Keratinocyte (primary cell): ENCODE data around the gene MRGPRD. TPM values are rescaled to one million over a fixed set of nuclear protein-coding genes. Genes with fewer than 3 reads are reported as not detected.

ENCODE experiments used
- DNase-seq: peaks from one replicate; pipeline ENCODE4 v3.0.0-alpha.2; 2011; ENCODE audit warnings: low read depth, missing footprints, low spot score
- FAIRE-seq: peaks from 2 replicates; lab custom pipeline; 2011; peaks lifted over from hg19 to GRCh38; lab: Jason Lieb, UNC
- H2AFZ ChIP-seq: 2 replicates; pipeline ENCODE4 v1.6.0; 2012; ENCODE audit warnings: low read length, control low read depth, inconsistent platforms; ENCODE audit not compliant: control insufficient read depth
- H3K27ac ChIP-seq: 2 replicates; pipeline ENCODE4 v1.5.1; 2011; ENCODE audit warnings: low read length; ENCODE audit not compliant: control insufficient read depth, insufficient read depth
- H3K27me3 ChIP-seq: 3 replicates; pipeline ENCODE4 v1.6.0; 2011; ENCODE audit warnings: low read length; ENCODE audit not compliant: control insufficient read depth, insufficient read depth; ENCODE audit errors: extremely low read depth
- H3K36me3 ChIP-seq, 2 experiments: 2 replicates in 1 of 2; 3 replicates in 1 of 2; pipeline ENCODE4 v1.5.1; 2011; ENCODE audit warnings: low read length in 2 of 2, mild to moderate bottlenecking in 1 of 2; ENCODE audit not compliant: control insufficient read depth in 2 of 2, insufficient read depth in 2 of 2; ENCODE audit errors: extremely low read depth in 1 of 2
- H3K4me1 ChIP-seq: 3 replicates; pipeline ENCODE4 v1.5.1; 2011; ENCODE audit warnings: low read length; ENCODE audit not compliant: control insufficient read depth, insufficient read depth; ENCODE audit errors: extremely low read depth
- H3K4me2 ChIP-seq: 3 replicates; pipeline ENCODE4 v1.6.0; 2011; ENCODE audit warnings: low read depth, low read length; ENCODE audit not compliant: control insufficient read depth, insufficient read depth; ENCODE audit errors: extremely low read depth
- H3K4me3 ChIP-seq, 3 experiments: fragments of 200-600 bp in 1 of 3; sonication (generic) in 1 of 3; 2 replicates in 2 of 3; 3 replicates in 1 of 3; pipeline ENCODE4 v1.5.1; 2011 to 2016; ENCODE audit warnings: low read length in 3 of 3, mild to moderate bottlenecking in 3 of 3, control low read depth in 2 of 3, inconsistent platforms in 1 of 3, low read depth in 1 of 3, mixed read lengths in 1 of 3, mixed run types in 1 of 3, moderate library complexity in 1 of 3; ENCODE audit not compliant: control insufficient read depth in 2 of 3, insufficient read depth in 2 of 3; ENCODE audit errors: extremely low read depth in 1 of 3
- H3K79me2 ChIP-seq: 2 replicates; pipeline ENCODE4 v1.6.0; 2012; ENCODE audit warnings: low read length; ENCODE audit not compliant: control insufficient read depth, insufficient read depth
- H3K9ac ChIP-seq: 3 replicates; pipeline ENCODE4 v1.6.0; 2011; ENCODE audit warnings: low read length; ENCODE audit not compliant: control insufficient read depth, insufficient read depth; ENCODE audit errors: extremely low read depth
- H3K9me1 ChIP-seq: 3 replicates; pipeline ENCODE4 v1.6.0; 2011; ENCODE audit warnings: low read length; ENCODE audit not compliant: control insufficient read depth, insufficient read depth; ENCODE audit errors: extremely low read depth
- H3K9me3 ChIP-seq: 2 replicates; pipeline ENCODE4 v1.5.1; 2012; ENCODE audit warnings: low read depth, low read length; ENCODE audit not compliant: control insufficient read depth
- H4K20me1 ChIP-seq: 3 replicates; pipeline ENCODE4 v1.6.0; 2011; ENCODE audit warnings: low read length; ENCODE audit not compliant: control insufficient read depth, insufficient read depth; ENCODE audit errors: extremely low read depth
- EZH2 ChIP-seq: IDR thresholded peaks from one replicate; pipeline ENCODE4 v1.6.1; 2012; ENCODE audit warnings: inconsistent platforms, mild to moderate bottlenecking, low read length, moderate library complexity
- dilution Hi-C: fragments of 300-500 bp; cut with MboI; formaldehyde crosslinking; loops from one replicate; pipeline ENCODE4 v1.7.0; 2020; ENCODE audit warnings: low sequenced_read_pairs; ENCODE audit not compliant: extremely low pct_ligation_motif_present
- polyA plus RNA-seq, 5 experiments: library from polyadenylated mRNA; depleted of rRNA in 3 of 5; stranded (reverse) in 3 of 5; stranded (forward) in 1 of 5; unstranded in 1 of 5; fragments of >200 nt; gene quantifications; 1 replicate in 1 of 5; 2 replicates in 3 of 5; 3 replicates in 1 of 5; pipeline versions ENCODE4 v1.2.1 to v1.2.3, GENCODE V29; 2011 to 2012; ENCODE audit warnings: missing spikeins in 2 of 5, low read depth in 1 of 5, low replicate concordance in 1 of 5
- TF ChIP-seq, protein P1 (sequence below), 3 experiments: IDR thresholded peaks in 1 of 3; conservative IDR thresholded peaks in 1 of 3; optimal IDR thresholded peaks in 1 of 3; 2 replicates in 2 of 3; 3 replicates in 1 of 3; pipeline versions ENCODE3 to v1.5.1; 2011; ENCODE audit warnings: low read length in 3 of 3, mild to moderate bottlenecking in 3 of 3, moderate library complexity in 2 of 3, control low read depth in 1 of 3, inconsistent platforms in 1 of 3; ENCODE audit not compliant: insufficient read depth in 2 of 3; ENCODE audit errors: extremely low read depth in 1 of 3

The MRGPRD gene
- polyA plus RNA-seq, 1 donor (not counting 4 experiments of a cell fraction or from before 2014, with no cell fraction given): not detected

DNA sequence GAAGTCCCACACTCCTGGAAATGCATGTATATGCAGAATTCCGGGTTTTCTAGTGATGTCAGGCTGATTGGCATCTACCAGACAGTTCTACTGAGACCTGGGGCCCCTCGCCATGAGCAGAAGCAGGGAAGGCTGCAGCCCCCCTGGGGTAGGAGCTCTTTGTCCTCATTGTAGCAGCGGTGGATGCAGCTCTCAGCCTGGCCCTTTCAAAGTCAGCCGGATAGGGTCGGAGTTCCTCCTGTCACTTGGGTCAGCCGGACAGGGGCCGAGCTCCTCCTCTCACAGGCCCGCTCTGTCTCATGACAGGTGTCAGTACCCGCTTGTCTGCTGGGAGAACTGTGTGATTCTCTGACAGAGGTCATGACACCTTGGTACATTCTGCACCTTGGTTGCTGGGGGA lies 30.0 kb downstream of the MRGPRD start:
- H3K27me3 ChIP-seq: peaks cover 10% of the 10 kb centered on the region
- H3K9me1 ChIP-seq: no peaks in the 10 kb centered on the region
- dilution Hi-C loops: no loop called here
- no peaks in the 10 kb centered on the region for H4K20me1 ChIP-seq
- no peak overlapping the region for H3K4me2 ChIP-seq
- no peak for FAIRE-seq
- no peak for DNase-seq
- H2AFZ ChIP-seq: no peak overlapping the region
- no peak overlapping the region for H3K27ac ChIP-seq
- peaks cover 6% of the 10 kb centered on the region for H3K4me1 ChIP-seq
- H3K4me3 ChIP-seq: no peak overlapping the region
- H3K9ac ChIP-seq: no peak overlapping the region
- H3K9me3 ChIP-seq: no peaks in the 10 kb centered on the region
- no peaks in the 10 kb centered on the region for H3K36me3 ChIP-seq
- no peaks in the 10 kb centered on the region for H3K79me2 ChIP-seq
- TF ChIP-seq EZH2: no peak
- TF ChIP-seq, protein P1, sequence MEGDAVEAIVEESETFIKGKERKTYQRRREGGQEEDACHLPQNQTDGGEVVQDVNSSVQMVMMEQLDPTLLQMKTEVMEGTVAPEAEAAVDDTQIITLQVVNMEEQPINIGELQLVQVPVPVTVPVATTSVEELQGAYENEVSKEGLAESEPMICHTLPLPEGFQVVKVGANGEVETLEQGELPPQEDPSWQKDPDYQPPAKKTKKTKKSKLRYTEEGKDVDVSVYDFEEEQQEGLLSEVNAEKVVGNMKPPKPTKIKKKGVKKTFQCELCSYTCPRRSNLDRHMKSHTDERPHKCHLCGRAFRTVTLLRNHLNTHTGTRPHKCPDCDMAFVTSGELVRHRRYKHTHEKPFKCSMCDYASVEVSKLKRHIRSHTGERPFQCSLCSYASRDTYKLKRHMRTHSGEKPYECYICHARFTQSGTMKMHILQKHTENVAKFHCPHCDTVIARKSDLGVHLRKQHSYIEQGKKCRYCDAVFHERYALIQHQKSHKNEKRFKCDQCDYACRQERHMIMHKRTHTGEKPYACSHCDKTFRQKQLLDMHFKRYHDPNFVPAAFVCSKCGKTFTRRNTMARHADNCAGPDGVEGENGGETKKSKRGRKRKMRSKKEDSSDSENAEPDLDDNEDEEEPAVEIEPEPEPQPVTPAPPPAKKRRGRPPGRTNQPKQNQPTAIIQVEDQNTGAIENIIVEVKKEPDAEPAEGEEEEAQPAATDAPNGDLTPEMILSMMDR (optimal IDR thresholded peaks at IDR 0.05 in 1 of 3, IDR thresholded peaks at IDR 0.05 in 1 of 3, conservative IDR thresholded peaks at IDR 0.05 in 1 of 3; ENCODE audit: extremely low read depth in 1 of 3, insufficient read depth in 2 of 3, low read length in 3 of 3): no peak

DNA sequence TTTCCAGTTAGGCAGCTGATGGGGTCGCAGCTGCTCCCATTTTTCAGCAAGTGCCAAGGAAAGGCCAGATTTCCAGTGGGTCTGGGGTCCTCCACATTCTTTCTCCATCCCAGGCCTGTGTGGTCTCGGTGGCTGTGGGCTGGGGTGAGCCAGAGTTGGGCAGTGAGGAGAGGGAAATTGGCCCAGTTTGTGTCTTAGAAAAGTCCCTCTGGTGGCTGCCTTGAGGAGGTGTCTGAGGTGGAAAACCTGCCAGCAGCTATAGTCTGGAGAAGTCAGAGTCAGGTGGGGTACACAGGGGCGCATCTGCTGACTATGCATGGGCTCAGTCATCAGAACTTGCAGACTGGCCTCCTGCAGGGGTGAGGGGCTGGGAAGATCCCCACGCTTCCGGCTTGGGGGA lies 30.5 kb downstream of the MRGPRD start:
- H3K4me1 ChIP-seq: peaks cover 3% of the 10 kb centered on the region
- H3K9ac ChIP-seq: no peak overlapping the region
- no peaks in the 10 kb centered on the region for H3K36me3 ChIP-seq
- H3K4me3 ChIP-seq: no peak overlapping the region
- H3K79me2 ChIP-seq: no peaks in the 10 kb centered on the region
- no peak overlapping the region for H2AFZ ChIP-seq
- dilution Hi-C loops: no loop called here
- no peak for DNase-seq
- H3K9me3 ChIP-seq: no peaks in the 10 kb centered on the region
- no peaks in the 10 kb centered on the region for H3K9me1 ChIP-seq
- H4K20me1 ChIP-seq: no peaks in the 10 kb centered on the region
- no peak overlapping the region for H3K4me2 ChIP-seq
- H3K27me3 ChIP-seq: peaks cover 12% of the 10 kb centered on the region
- TF ChIP-seq, protein P1 (optimal IDR thresholded peaks at IDR 0.05 in 1 of 3, IDR thresholded peaks at IDR 0.05 in 1 of 3, conservative IDR thresholded peaks at IDR 0.05 in 1 of 3; ENCODE audit: extremely low read depth in 1 of 3, insufficient read depth in 2 of 3, low read length in 3 of 3): peak; percentile 10 to 45 (median 31)
- no peak for TF ChIP-seq EZH2
- no peak for FAIRE-seq
- no peak overlapping the region for H3K27ac ChIP-seq
